ENCODE data around the gene UBN1. TPM values are rescaled to one million over a fixed set of nuclear protein-coding genes. Genes with fewer than 3 reads are reported as not detected.

The UBN1 gene
- total RNA-seq, 2 experiments from 2014 or later = 39.6 to 43.4 TPM

DNA sequence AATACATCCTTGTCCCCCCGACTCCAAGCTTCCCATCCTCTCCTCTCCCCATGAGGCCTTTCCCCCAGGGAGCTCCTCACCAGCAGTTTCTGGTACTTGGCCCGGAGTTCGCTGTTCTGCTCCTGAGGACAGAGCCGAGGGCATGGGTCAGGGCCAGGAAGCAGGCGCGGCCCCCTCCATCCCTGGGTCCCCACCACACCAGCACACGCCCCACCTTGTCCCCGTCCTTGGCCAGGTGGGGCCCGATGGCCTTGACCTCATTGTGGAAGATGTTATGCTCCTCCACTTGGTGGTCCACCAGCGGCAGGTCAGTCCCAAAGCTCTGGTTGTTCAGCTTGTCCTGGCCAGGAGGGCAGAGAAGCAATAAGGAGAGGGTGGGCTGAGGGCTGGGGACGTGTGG lies 53.5 kb downstream of the UBN1 start:
- peaks cover 9% of the 10 kb centered on the region for H3K27me3 Mint-ChIP-seq
- no peak overlapping the region for H3K27ac Mint-ChIP-seq
- H3K4me3 Mint-ChIP-seq = no peak overlapping the region
- ATAC-seq (ENCODE audit: low read depth) (no peak), DNase-seq (no peak)
- no peaks in the 10 kb centered on the region for H3K36me3 Mint-ChIP-seq
- POLR2A ChIA-PET = no interaction called here
- H3K9me3 Mint-ChIP-seq = no peaks in the 10 kb centered on the region
- no peaks in the 10 kb centered on the region for H3K4me1 Mint-ChIP-seq

DNA sequence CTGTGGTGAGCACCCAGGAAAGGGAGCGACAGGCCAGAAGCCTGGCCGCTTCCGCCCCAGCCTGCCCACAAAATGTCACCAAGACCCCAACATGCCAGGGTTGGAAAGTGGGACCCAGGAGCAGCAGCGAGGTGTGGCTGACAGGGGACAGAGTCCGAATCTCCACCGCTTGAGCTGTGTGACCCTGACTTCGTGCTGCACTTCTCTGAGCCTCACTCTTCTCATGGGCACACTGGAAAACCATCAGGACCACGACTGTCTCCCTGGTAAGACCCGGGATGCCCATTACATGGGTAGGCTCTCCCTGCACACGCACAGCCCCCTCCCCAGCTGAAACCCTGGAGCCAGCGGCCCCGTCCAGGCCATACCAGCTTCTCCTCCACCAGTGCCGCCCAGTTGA lies 54.8 kb downstream of the UBN1 start:
- H3K4me3 Mint-ChIP-seq = no peak overlapping the region
- no peaks in the 10 kb centered on the region for H3K36me3 Mint-ChIP-seq
- H3K4me1 Mint-ChIP-seq = no peaks in the 10 kb centered on the region
- H3K27me3 Mint-ChIP-seq = peaks cover 12% of the 10 kb centered on the region
- no peaks in the 10 kb centered on the region for H3K9me3 Mint-ChIP-seq
- no peak for ATAC-seq (ENCODE audit: low read depth)
- POLR2A ChIA-PET = no interaction called here
- H3K27ac Mint-ChIP-seq = no peak overlapping the region
- no peak for DNase-seq

- Mint-ChIP-seq H3K4me3 (no peak overlapping the region), H3K27me3 (peaks cover 15% of the 10 kb centered on the region), H3K36me3 (no peaks in the 10 kb centered on the region), H3K27ac (no peak overlapping the region), H3K4me1 (no peaks in the 10 kb centered on the region), H3K9me3 (no peaks in the 10 kb centered on the region)
- no peak for ATAC-seq (ENCODE audit: low read depth)
- no peak for DNase-seq
- POLR2A ChIA-PET = no interaction called here
Measured at GRCh38 chr16:4904108-4904941, 57.0 kb downstream of the UBN1 start.

DNA sequence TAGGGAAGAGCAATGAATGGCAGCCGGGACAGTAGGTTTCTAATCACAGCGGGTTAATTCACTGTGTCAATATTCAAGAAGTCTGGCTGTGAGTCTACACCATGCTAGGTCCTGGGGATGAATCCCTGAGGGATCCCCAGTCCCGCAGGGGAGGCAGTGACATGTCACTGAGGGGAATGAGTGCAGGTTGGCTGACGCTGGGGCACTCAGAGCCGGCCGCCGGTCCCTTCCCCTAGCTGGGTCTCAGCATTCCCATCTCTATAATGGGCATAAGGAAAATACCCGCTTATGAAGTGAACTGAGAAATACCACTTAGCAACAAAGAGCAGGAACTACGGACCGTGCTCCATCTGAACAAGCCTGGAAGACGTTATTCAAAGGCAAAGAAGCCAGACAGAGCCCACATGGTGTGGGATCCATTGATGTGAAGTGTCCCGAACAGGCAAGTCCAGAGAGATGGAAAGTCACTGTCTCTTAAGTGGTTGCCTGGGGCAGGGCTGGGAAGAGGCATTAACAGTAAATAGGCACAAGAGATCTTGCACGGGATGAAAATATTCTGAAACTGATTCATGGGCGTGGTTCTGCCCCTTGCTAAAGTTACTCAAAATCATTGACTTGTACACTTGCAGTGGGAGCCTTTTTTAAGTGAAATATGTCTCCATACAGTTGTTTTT lies 57.8 kb downstream of the UBN1 start:
- ATAC-seq (ENCODE audit: low read depth) (no peak), DNase-seq (no peak)
- Mint-ChIP-seq H3K27ac (no peak overlapping the region), H3K4me3 (no peak overlapping the region), H3K4me1 (no peaks in the 10 kb centered on the region), H3K9me3 (no peaks in the 10 kb centered on the region), H3K36me3 (no peaks in the 10 kb centered on the region), H3K27me3 (peaks cover 15% of the 10 kb centered on the region)
- POLR2A ChIA-PET = no interaction called here

GRCh38 chr16:4908854-4909401 lies 61.6 kb downstream of the UBN1 start:
- peaks cover 13% of the 10 kb centered on the region for H3K27me3 Mint-ChIP-seq
- no peaks in the 10 kb centered on the region for H3K36me3 Mint-ChIP-seq
- no peak overlapping the region for H3K4me3 Mint-ChIP-seq
- POLR2A ChIA-PET = no interaction called here
- H3K27ac Mint-ChIP-seq = no peak overlapping the region
- no peaks in the 10 kb centered on the region for H3K9me3 Mint-ChIP-seq
- ATAC-seq (ENCODE audit: low read depth) = no peak
- DNase-seq = no peak
- no peaks in the 10 kb centered on the region for H3K4me1 Mint-ChIP-seq

- H3K27ac Mint-ChIP-seq = no peak overlapping the region
- H3K4me1 Mint-ChIP-seq = no peaks in the 10 kb centered on the region
- no peaks in the 10 kb centered on the region for H3K36me3 Mint-ChIP-seq
- no peak for ATAC-seq (ENCODE audit: low read depth)
- no peak for DNase-seq
- H3K27me3 Mint-ChIP-seq = peaks cover 13% of the 10 kb centered on the region
- no peak overlapping the region for H3K4me3 Mint-ChIP-seq
- no peaks in the 10 kb centered on the region for H3K9me3 Mint-ChIP-seq
- POLR2A ChIA-PET = no interaction called here
Measured at GRCh38 chr16:4909825-4910224, 62.5 kb downstream of the UBN1 start.

GRCh38 chr16:4910828-4911227 lies 63.5 kb downstream of the UBN1 start:
- H3K4me3 Mint-ChIP-seq = no peak overlapping the region
- peaks cover 6% of the 10 kb centered on the region for H3K27me3 Mint-ChIP-seq
- no peaks in the 10 kb centered on the region for H3K9me3 Mint-ChIP-seq

DNA sequence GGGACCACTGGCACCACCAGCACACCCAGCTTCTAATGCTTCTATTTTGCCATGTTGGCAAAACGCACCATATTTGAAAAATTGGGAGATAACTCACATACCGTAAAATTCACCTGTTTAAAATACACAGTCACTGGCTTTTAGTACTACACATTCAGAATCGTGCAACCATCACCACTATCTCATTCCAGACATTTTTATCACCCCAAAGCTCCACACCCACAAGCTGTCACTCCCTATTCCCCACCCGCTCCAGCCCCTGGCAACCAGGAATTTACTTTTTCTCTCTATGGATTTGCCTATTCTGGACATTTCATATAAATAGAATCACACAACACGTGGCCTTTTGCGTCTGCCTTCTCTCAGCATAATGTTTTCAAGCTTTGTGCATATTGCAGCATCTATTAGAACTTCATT lies 64.7 kb downstream of the UBN1 start:
- no peak overlapping the region for H3K27ac Mint-ChIP-seq
- ATAC-seq (ENCODE audit: low read depth) (no peak), DNase-seq (no peak)
- no peaks in the 10 kb centered on the region for H3K9me3 Mint-ChIP-seq
- no peaks in the 10 kb centered on the region for H3K36me3 Mint-ChIP-seq
- peaks cover 3% of the 10 kb centered on the region for H3K27me3 Mint-ChIP-seq
- H3K4me1 Mint-ChIP-seq = peaks cover 5% of the 10 kb centered on the region
- POLR2A ChIA-PET = interaction anchor here (0.6 kb wide), 1 partner anchor 73 kb away, joined by 3 read pairs; no protein-coding TSS in a partner anchor
- H3K4me3 Mint-ChIP-seq = no peak overlapping the region

More at GRCh38 chr16:4910828-4911227, 63.5 kb downstream of the UBN1 start:
- no peak for ATAC-seq (ENCODE audit: low read depth)
- H3K36me3 Mint-ChIP-seq = no peaks in the 10 kb centered on the region
- POLR2A ChIA-PET = no interaction called here
- no peak for DNase-seq
- peaks cover 5% of the 10 kb centered on the region for H3K4me1 Mint-ChIP-seq
- H3K27ac Mint-ChIP-seq = no peak overlapping the region

DNA sequence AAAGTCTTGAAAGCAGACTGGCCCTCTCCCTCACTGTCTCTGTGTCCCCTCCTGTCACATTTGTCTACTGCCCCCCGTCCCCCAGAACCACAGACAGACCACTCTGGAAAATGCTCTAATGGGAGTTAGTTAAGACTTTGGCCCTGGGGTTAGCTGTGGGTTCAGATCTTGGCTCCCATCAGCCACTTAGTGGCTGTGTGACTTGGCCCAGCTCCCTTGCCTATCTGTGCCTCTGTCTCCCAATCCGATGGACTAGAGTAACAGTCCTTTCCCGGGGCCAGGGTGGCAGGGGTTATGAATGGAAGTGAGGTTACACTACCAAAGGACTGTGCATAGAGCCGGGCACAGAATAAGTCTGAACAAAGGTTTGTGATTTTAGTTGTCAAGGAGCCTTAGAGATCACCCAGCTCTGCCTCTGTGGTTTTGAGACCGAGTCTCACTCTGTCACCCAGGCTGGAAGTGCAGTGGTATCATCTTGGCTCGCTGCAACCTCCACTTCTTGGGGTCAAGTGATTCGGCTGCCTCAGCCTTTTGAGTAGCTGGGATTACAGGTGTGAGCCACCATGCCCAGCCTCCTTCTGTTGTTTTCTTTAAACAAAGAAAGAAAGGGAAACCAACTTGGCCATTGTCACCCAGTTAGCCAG lies 66.0 kb downstream of the UBN1 start:
- Mint-ChIP-seq H3K9me3 (no peaks in the 10 kb centered on the region), H3K4me1 (peaks cover 5% of the 10 kb centered on the region), H3K27me3 (no peaks in the 10 kb centered on the region), H3K4me3 (no peak overlapping the region), H3K27ac (no peak overlapping the region), H3K36me3 (no peaks in the 10 kb centered on the region)
- POLR2A ChIA-PET = interaction anchor here (0.8 kb wide), 1 partner anchor 176 kb away, joined by 4 read pairs; no protein-coding TSS in a partner anchor
- ATAC-seq (ENCODE audit: low read depth) (no peak), DNase-seq (no peak)

DNA sequence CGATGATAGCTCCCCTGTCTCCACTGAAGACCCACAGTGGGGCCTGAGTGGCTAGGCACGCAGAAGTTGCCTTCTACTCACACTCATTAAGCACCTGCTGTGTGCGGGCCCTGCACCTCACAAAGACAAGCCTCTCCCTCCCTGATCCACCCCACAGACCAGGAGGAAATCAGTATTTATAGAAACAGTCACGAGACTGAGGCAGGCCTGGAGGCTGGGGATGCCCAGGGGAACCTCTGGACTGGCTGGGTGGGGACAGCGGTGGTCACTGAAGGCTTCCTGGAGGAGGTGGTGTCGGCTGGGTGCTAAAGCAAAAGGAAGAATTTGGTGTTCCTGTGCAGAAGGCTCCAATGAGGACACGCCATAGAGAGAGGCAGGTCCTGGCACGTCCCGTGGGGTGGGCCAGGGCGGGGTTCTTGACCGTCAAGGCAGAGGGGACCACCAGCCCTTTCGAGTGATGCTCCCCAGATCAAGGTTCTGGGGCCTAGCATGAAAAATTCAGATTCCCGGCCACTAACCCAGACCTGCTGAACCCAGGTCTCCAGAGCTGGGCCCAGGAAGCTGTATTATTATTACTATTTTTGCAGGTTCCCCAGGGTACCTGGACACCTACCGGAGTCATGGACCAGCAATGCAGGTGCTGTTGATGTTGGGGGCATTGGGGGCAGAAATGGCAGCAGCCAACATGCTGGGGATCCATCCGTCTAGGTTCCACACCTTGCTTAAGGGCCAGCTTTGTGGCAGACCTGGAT lies 66.7 kb downstream of the UBN1 start:
- Mint-ChIP-seq H3K9me3 (no peaks in the 10 kb centered on the region), H3K36me3 (no peaks in the 10 kb centered on the region), H3K27me3 (no peaks in the 10 kb centered on the region), H3K27ac (no peak overlapping the region), H3K4me3 (no peak overlapping the region), H3K4me1 (peaks cover 5% of the 10 kb centered on the region)
- POLR2A ChIA-PET = interaction anchor here (0.8 kb wide), 1 partner anchor 177 kb away, joined by 4 read pairs; no protein-coding TSS in a partner anchor
- ATAC-seq (ENCODE audit: low read depth) (no peak), DNase-seq (no peak)

DNA sequence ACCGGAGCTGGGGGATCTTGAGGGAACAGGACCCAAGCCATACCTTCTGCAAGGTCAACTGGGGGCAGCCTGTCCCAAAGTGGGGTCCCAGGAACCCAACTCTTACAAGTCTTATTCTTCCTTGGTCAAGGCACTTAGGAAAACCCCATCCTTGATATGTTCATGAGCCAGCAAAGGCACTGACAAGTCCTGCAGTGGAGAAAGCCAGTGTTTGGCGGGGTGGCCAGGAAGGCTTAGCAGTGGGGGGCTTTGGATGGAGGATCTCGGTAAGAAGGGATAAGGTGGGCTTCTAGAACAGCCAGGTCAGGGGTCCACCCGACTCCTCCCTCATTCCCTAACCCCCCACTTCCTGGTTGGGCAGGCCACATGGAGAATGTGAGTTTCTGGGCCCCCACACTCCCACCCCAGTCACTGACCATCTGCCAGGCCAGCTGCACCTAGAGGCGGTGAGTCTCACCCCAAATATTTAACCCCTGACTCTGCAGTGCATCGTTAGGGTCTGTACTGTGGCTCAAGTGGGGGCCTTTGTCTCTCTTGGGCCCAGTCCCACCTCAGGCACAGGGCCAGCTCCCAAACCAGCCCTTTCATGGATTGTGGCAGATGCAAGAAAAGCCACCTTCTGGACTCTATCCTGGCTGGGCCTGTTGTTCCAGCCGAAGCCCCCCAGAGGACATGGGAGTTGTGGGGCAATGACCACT lies 67.4 kb downstream of the UBN1 start:
- POLR2A ChIA-PET = no interaction called here
- ATAC-seq (ENCODE audit: low read depth) (no peak), DNase-seq (no peak)
- Mint-ChIP-seq H3K4me3 (no peak overlapping the region), H3K27ac (no peak overlapping the region), H3K9me3 (no peaks in the 10 kb centered on the region), H3K27me3 (no peaks in the 10 kb centered on the region), H3K4me1 (peaks cover 5% of the 10 kb centered on the region), H3K36me3 (no peaks in the 10 kb centered on the region)

DNA sequence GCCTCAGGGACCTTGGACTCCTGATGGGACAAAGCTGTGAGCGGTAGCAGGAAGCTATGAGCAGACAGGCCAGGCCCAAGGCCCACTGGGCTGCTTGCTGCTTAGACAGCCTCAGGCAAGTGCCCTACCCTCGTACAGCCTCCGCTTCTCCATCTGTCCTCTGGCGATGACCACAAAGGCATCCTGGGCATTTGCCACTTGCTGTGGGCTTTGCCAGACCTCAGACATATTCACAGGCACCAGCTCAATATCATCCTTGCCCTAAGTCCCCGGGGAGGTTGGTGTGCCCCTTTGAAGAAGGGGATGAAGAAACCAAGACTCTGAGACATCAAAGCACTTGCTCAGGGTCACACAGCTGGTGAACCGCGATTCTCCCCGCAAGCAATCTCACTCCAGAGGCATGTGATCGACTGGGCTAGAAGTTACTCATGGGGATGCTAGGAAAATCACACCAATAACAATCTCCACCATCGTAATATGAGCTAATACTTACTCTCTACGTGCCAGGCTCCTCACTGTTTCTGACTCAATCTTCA lies 68.0 kb downstream of the UBN1 start:
- Mint-ChIP-seq H3K4me3 (no peak overlapping the region), H3K27me3 (no peaks in the 10 kb centered on the region), H3K36me3 (no peaks in the 10 kb centered on the region), H3K9me3 (no peaks in the 10 kb centered on the region), H3K4me1 (peaks cover 5% of the 10 kb centered on the region), H3K27ac (no peak overlapping the region)
- POLR2A ChIA-PET = no interaction called here
- DNase-seq (no peak), ATAC-seq (ENCODE audit: low read depth) (no peak)

Measured in activated naive CD8-positive, alpha-beta T cell treated with anti-CD3 and anti-CD28 coated beads, Interleukin-2, amount 10 ng/mL, durations not matched to agents 7 days and 5 days (primary cell).